Dermis blood vessel endothelial cell (primary cell): Measurements from ENCODE around the gene UBTD2. TPM values are rescaled to one million over a fixed set of nuclear protein-coding genes. Genes with fewer than 3 reads are reported as not detected.
A peak's percentile ranks its signal among the peaks of the same experiment; 100 is the strongest.
"Not testable (repeated sequence)": the region's sequence is repeated elsewhere in the genome, so short reads cannot be mapped to it uniquely, and the experiment has no call there.

Source experiments
- DNase-seq: peaks from one replicate; pipeline ENCODE4 v3.0.0; 2010
- total RNA-seq: library from RNA; depleted of rRNA; stranded (reverse); fragments of >200 nt; gene quantifications from 2 replicates; pipeline ENCODE4 v1.2.3, GENCODE V29; 2014

Gene UBTD2
- total RNA-seq, 1 donor from 2014 or later, result 29.4 TPM

- DNase-seq, result not testable (repeated sequence)
These were observed 8.3 kb upstream of the UBTD2 start for GRCh38 chr5:172291837-172292236.

GRCh38 chr5:172288465-172288864, 4.9 kb upstream of the UBTD2 start:
- DNase-seq, result no peak

- not testable (repeated sequence) for DNase-seq
These were observed 3.6 kb upstream of the UBTD2 start for GRCh38 chr5:172287140-172287539.

GRCh38 chr5:172285226-172286143, 1.9 kb upstream of the UBTD2 start:
- DNase-seq, result no peak

- peak; percentile 15 for DNase-seq
These were observed 1.0 kb upstream of the UBTD2 start for GRCh38 chr5:172284611-172284980.

GRCh38 chr5:172283862-172284610, 472 bp upstream of the UBTD2 start:
- peak; percentile 82 for DNase-seq

- peak; percentile 19 for DNase-seq
These were observed 1.1 kb downstream of the UBTD2 start for GRCh38 chr5:172282272-172283019.

- no peak for DNase-seq
These were observed 2.2 kb downstream of the UBTD2 start for GRCh38 chr5:172281346-172281745.

- no peak for DNase-seq
These were observed 2.6 kb downstream of the UBTD2 start for GRCh38 chr5:172280929-172281328.

GRCh38 chr5:172280317-172280716, 3.2 kb downstream of the UBTD2 start:
- DNase-seq, result no peak

- no peak for DNase-seq
These were observed 5.2 kb downstream of the UBTD2 start for GRCh38 chr5:172278356-172278755.

GRCh38 chr5:172276214-172276613, 7.3 kb downstream of the UBTD2 start:
- peak; percentile 7 for DNase-seq

- DNase-seq, result peak; percentile 5
These were observed 8.4 kb downstream of the UBTD2 start for GRCh38 chr5:172274951-172275753.

- DNase-seq, result no peak
These were observed 15.6 kb downstream of the UBTD2 start for GRCh38 chr5:172267943-172268342.

GRCh38 chr5:172266676-172267092, 16.9 kb downstream of the UBTD2 start:
- DNase-seq, result no peak

GRCh38 chr5:172266071-172266675, 17.4 kb downstream of the UBTD2 start:
- DNase-seq, result peak; percentile 24

GRCh38 chr5:172264815-172265395, 18.7 kb downstream of the UBTD2 start:
- no peak for DNase-seq

- DNase-seq, result no peak
These were observed 28.1 kb downstream of the UBTD2 start for GRCh38 chr5:172255444-172255843.

GRCh38 chr5:172252501-172252900, 31.1 kb downstream of the UBTD2 start:
- DNase-seq, result no peak

- DNase-seq, result no peak
These were observed 32.1 kb downstream of the UBTD2 start for GRCh38 chr5:172251419-172251818.

- DNase-seq, result no peak
These were observed 34.9 kb downstream of the UBTD2 start for GRCh38 chr5:172248637-172249036.
